ENCODE results near the gene APP.

The APP gene

DNA sequence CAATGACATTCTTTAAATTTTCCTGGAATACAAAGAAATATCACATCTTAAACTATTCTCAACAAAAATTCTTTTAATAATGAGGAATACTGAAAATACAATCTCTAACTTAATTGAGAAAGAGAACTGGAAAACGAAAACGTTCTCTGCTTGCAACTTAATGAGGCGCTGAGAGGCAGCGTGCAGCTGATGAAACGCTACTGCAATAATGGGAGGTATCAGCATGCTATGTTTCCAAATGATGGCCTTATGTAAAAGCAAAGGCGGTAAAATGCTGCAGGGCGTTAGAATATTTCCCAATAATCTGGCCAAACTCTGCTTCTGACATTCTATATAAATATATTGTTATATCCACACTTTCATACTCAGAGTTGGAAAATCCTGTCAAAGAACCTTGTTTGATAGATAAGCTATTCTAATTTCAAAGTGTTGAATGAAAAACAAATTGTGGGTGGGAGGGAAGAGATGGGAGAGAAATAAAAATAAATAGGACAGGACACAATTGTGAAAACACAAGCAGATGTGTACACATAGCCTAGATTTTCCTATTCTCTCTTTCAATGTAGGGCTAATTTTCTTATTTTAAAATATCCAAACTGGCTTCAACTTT lies 70.9 kb downstream of the APP start:
- peaks cover 5 to 6% of the 10 kb centered on the region in 2 experiments; a peak in 2 of 3 replicates for H3K36me3 ChIP-seq (ENCODE audit: control insufficient read depth in 2 of 2, insufficient read depth in 1 of 2, low read length in 2 of 2)
- POLR2A ChIA-PET = no interaction called here
- TF ChIP-seq PRDM1 (tag by site-specific recombination; IDR thresholded peaks at IDR 0.05) = no peak
- TF ChIP-seq SETDB1 (IDR thresholded peaks at IDR 0.05; ENCODE audit: insufficient read length, low read length) = no peak
- TF ChIP-seq SP7 (tag by site-specific recombination; IDR thresholded peaks at IDR 0.05) = 0 out of 2 replicates have a peak, but pooled peaks have one; percentile 36
- TF ChIP-seq OSR2 (tag by site-specific recombination; IDR thresholded peaks at IDR 0.05) = peak; percentile 34; the same call in 1 of the 2 replicates
- TF ChIP-seq, protein P1, sequence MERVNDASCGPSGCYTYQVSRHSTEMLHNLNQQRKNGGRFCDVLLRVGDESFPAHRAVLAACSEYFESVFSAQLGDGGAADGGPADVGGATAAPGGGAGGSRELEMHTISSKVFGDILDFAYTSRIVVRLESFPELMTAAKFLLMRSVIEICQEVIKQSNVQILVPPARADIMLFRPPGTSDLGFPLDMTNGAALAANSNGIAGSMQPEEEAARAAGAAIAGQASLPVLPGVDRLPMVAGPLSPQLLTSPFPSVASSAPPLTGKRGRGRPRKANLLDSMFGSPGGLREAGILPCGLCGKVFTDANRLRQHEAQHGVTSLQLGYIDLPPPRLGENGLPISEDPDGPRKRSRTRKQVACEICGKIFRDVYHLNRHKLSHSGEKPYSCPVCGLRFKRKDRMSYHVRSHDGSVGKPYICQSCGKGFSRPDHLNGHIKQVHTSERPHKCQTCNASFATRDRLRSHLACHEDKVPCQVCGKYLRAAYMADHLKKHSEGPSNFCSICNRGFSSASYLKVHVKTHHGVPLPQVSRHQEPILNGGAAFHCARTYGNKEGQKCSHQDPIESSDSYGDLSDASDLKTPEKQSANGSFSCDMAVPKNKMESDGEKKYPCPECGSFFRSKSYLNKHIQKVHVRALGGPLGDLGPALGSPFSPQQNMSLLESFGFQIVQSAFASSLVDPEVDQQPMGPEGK (tag by site-specific recombination; IDR thresholded peaks at IDR 0.05) = 0 out of 2 replicates have a peak, but pooled peaks have one; percentile 15
- TF ChIP-seq, protein P2, sequence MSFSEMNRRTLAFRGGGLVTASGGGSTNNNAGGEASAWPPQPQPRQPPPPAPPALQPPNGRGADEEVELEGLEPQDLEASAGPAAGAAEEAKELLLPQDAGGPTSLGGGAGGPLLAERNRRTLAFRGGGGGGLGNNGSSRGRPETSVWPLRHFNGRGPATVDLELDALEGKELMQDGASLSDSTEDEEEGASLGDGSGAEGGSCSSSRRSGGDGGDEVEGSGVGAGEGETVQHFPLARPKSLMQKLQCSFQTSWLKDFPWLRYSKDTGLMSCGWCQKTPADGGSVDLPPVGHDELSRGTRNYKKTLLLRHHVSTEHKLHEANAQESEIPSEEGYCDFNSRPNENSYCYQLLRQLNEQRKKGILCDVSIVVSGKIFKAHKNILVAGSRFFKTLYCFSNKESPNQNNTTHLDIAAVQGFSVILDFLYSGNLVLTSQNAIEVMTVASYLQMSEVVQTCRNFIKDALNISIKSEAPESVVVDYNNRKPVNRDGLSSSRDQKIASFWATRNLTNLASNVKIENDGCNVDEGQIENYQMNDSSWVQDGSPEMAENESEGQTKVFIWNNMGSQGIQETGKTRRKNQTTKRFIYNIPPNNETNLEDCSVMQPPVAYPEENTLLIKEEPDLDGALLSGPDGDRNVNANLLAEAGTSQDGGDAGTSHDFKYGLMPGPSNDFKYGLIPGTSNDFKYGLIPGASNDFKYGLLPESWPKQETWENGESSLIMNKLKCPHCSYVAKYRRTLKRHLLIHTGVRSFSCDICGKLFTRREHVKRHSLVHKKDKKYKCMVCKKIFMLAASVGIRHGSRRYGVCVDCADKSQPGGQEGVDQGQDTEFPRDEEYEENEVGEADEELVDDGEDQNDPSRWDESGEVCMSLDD (tag by site-specific recombination; IDR thresholded peaks at IDR 0.05) = no peak
- no peak for TF ChIP-seq ZNF701 (tag by site-specific recombination; IDR thresholded peaks at IDR 0.05)
- peak; percentile 62; the same call in 1 of the 2 replicates for TF ChIP-seq IKZF3 (tag by site-specific recombination; IDR thresholded peaks at IDR 0.05)
- TF ChIP-seq, protein P3, sequence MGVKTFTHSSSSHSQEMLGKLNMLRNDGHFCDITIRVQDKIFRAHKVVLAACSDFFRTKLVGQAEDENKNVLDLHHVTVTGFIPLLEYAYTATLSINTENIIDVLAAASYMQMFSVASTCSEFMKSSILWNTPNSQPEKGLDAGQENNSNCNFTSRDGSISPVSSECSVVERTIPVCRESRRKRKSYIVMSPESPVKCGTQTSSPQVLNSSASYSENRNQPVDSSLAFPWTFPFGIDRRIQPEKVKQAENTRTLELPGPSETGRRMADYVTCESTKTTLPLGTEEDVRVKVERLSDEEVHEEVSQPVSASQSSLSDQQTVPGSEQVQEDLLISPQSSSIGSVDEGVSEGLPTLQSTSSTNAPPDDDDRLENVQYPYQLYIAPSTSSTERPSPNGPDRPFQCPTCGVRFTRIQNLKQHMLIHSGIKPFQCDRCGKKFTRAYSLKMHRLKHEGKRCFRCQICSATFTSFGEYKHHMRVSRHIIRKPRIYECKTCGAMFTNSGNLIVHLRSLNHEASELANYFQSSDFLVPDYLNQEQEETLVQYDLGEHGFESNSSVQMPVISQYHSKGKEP (tag by site-specific recombination; IDR thresholded peaks at IDR 0.05) = peak; percentile 96
- peak; percentile 39; the same call in 1 of the 2 replicates for TF ChIP-seq ZBTB17 (tag by site-specific recombination; IDR thresholded peaks at IDR 0.05)
- peak; percentile 91 for TF ChIP-seq ZNF660 (tag by site-specific recombination; IDR thresholded peaks at IDR 0.05)
- TF ChIP-seq, protein P4, sequence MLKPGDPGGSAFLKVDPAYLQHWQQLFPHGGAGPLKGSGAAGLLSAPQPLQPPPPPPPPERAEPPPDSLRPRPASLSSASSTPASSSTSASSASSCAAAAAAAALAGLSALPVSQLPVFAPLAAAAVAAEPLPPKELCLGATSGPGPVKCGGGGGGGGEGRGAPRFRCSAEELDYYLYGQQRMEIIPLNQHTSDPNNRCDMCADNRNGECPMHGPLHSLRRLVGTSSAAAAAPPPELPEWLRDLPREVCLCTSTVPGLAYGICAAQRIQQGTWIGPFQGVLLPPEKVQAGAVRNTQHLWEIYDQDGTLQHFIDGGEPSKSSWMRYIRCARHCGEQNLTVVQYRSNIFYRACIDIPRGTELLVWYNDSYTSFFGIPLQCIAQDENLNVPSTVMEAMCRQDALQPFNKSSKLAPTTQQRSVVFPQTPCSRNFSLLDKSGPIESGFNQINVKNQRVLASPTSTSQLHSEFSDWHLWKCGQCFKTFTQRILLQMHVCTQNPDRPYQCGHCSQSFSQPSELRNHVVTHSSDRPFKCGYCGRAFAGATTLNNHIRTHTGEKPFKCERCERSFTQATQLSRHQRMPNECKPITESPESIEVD (tag by site-specific recombination; IDR thresholded peaks at IDR 0.05) = peak; percentile 77
- peak; percentile 20 for TF ChIP-seq ZNF366 (tag by site-specific recombination; conservative IDR thresholded peaks at IDR 0.05)
- no peak for TF ChIP-seq ZNF248 (tag by site-specific recombination; IDR thresholded peaks at IDR 0.05)
- peak; percentile 22; the same call in 1 of the 2 replicates for TF ChIP-seq ZBTB8A (tag by site-specific recombination; IDR thresholded peaks at IDR 0.05)
- peak; percentile 16; the same call in 1 of the 2 replicates for TF ChIP-seq ZFP69B (tag by site-specific recombination; IDR thresholded peaks at IDR 0.05)
- 0 out of 2 replicates have a peak, but pooled peaks have one; percentile 38 for TF ChIP-seq FEZF1 (tag by site-specific recombination; IDR thresholded peaks at IDR 0.05)
- TF ChIP-seq ZNF561 (tag by site-specific recombination; IDR thresholded peaks at IDR 0.05; ENCODE audit: borderline replicate concordance) = 0 out of 2 replicates have a peak, but pooled peaks have one; percentile 58
- no peak for TF ChIP-seq ZNF175 (tag by site-specific recombination; IDR thresholded peaks at IDR 0.05)
- no peak overlapping the region; the same call in 1 of the 2 replicates for H3K27ac ChIP-seq (ENCODE audit: extremely low read depth, low read depth, low read length)
- no peaks in the 10 kb centered on the region for H3K9me3 ChIP-seq (ENCODE audit: control insufficient read depth, insufficient read depth, low read depth, low read length)
- CTCF ChIA-PET = no interaction called here
- no peak overlapping the region for H3K4me3 ChIP-seq (ENCODE audit: low read depth, low read length)
- H3K4me1 ChIP-seq (ENCODE audit: control insufficient read depth, insufficient read depth, low read length) = peaks cover 10% of the 10 kb centered on the region; the same call in 1 of the 2 replicates

All from HEK293 (cell line).